Uterus (tissue), 2 donors: Measurements from ENCODE around the gene LRRC53.

Source experiments
- CTCF ChIP-seq, 4 experiments: fragments of 200-600 bp in 2 of 4; fragments of 450-650 bp in 2 of 4; sonication (generic) in 2 of 4; IDR thresholded peaks; one replicate each; pipeline ENCODE4 v1.5.1; 2016 to 2019; ENCODE audit warnings: antibody characterized with exemption in 4 of 4, mild to moderate bottlenecking in 2 of 4, moderate library complexity in 1 of 4
- POLR2A ChIP-seq, 2 donors: fragments of 450-650 bp; IDR thresholded peaks; one replicate each; pipeline ENCODE4 v1.6.1; 2016; ENCODE audit warnings: antibody characterized with exemption in 2 of 2, mild to moderate bottlenecking in 1 of 2, moderate library complexity in 1 of 2

DNA sequence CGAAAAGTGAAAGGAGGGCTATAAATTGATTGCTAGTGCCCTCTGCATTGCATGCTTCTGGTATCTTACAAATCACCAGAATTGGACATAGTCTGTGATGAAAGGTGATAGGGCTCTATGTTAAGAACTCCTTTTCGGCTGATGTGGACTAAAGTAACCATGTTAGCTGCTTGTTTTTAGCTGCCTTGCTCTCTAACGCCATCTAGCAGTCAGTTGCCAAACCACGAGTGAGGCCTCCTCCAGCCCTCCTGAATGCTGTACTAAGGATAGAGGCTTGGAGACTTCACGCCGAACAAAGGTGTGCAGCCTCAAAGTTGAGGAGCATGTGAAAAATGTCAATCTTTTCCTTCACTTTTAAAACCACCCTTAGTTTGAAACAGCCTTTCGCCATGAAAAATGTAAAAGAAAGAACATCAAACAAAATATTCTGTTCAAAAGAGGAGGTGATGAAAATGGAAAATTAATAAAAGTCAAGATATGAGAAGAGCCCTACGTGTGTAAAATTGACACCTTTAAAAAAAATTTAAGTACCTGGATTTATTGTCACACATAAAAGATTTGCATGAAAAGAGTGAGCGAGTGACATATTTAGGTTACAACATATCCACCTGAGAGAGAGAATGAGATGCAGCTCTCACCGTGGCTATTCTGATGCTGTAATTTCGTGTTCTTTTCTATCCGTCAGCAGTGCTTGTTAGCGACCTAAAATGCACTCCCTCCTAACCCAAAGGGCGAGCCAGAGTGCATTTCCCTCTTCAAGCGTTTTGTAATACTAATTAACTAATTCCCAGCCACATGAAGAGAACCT, 8.1 kb downstream of the LRRC53 start:
- TF ChIP-seq POLR2A (IDR thresholded peaks at IDR 0.05) (no peak), CTCF (IDR thresholded peaks at IDR 0.05) (peak in 3 of 4 experiments; percentile 16 to 52 (median 27))
